ENCODE measurements around the gene SMIM1.
A peak's percentile ranks its signal among the peaks of the same experiment; 100 is the strongest.

The SMIM1 gene

GRCh38 chr1:3821447-3821846 lies 48.9 kb downstream of the SMIM1 start:
- DNase-seq = peak; percentile 85
- Histone ChIP-seq H3K9me3 (ENCODE audit: severe bottlenecking) (no peaks in the 10 kb centered on the region), H3K27ac (peak overlapping the region; percentile 90), H3K27me3 (ENCODE audit: insufficient read depth, low read depth, severe bottlenecking) (no peaks in the 10 kb centered on the region), H3K36me3 (peaks cover 51% of the 10 kb centered on the region), H3K4me3 (ENCODE audit: low read depth, low read length) (peak overlapping the region; percentile 18; the same call in 1 of the 2 replicates)
- TF ChIP-seq, protein P1, sequence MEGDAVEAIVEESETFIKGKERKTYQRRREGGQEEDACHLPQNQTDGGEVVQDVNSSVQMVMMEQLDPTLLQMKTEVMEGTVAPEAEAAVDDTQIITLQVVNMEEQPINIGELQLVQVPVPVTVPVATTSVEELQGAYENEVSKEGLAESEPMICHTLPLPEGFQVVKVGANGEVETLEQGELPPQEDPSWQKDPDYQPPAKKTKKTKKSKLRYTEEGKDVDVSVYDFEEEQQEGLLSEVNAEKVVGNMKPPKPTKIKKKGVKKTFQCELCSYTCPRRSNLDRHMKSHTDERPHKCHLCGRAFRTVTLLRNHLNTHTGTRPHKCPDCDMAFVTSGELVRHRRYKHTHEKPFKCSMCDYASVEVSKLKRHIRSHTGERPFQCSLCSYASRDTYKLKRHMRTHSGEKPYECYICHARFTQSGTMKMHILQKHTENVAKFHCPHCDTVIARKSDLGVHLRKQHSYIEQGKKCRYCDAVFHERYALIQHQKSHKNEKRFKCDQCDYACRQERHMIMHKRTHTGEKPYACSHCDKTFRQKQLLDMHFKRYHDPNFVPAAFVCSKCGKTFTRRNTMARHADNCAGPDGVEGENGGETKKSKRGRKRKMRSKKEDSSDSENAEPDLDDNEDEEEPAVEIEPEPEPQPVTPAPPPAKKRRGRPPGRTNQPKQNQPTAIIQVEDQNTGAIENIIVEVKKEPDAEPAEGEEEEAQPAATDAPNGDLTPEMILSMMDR (IDR thresholded peaks at IDR 0.05; ENCODE audit: low read depth, low read length) = peak; percentile 64

GRCh38 chr1:3821908-3822307 lies 49.4 kb downstream of the SMIM1 start:
- TF ChIP-seq, protein P1 (IDR thresholded peaks at IDR 0.05; ENCODE audit: low read depth, low read length) = no peak
- no peaks in the 10 kb centered on the region for H3K27me3 ChIP-seq (ENCODE audit: insufficient read depth, low read depth, severe bottlenecking)
- H3K27ac ChIP-seq = peak overlapping the region; percentile 90
- no peaks in the 10 kb centered on the region for H3K9me3 ChIP-seq (ENCODE audit: severe bottlenecking)
- no peak overlapping the region for H3K4me3 ChIP-seq (ENCODE audit: low read depth, low read length)
- no peak for DNase-seq
- H3K36me3 ChIP-seq = peaks cover 56% of the 10 kb centered on the region

- Histone ChIP-seq H3K9me3 (ENCODE audit: severe bottlenecking) (no peaks in the 10 kb centered on the region), H3K27ac (peak overlapping the region; percentile 90), H3K36me3 (peaks cover 60% of the 10 kb centered on the region)
These were observed 49.9 kb downstream of the SMIM1 start for GRCh38 chr1:3822421-3822820.

DNA sequence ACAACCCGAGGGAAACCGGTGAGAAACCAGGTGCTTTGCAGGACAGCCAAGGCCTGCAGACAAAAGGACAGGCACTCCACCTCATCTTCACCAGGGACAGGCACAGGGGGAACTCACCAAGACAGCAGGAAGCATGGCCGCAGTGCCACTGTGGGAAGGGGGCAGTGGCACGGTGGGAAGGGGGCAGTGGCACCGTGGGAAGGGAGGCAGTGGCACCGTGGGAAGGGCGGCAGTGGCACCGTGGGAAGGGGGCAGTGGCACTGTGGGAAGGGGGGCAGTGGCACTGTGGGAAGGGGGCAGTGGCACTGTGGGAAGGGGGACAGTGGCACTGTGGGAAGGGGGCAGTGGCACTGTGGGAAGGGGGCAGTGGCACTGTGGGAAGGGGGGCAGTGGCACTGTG lies 52.1 kb downstream of the SMIM1 start:
- no peaks in the 10 kb centered on the region for H3K27me3 ChIP-seq (ENCODE audit: insufficient read depth, low read depth, severe bottlenecking)
- peaks cover 74% of the 10 kb centered on the region for H3K36me3 ChIP-seq
- no peaks in the 10 kb centered on the region for H3K9me3 ChIP-seq (ENCODE audit: severe bottlenecking)
- no peak overlapping the region for H3K4me3 ChIP-seq (ENCODE audit: low read depth, low read length)
- TF ChIP-seq, protein P1 (IDR thresholded peaks at IDR 0.05; ENCODE audit: low read depth, low read length) = no peak
- no peak overlapping the region for H3K27ac ChIP-seq
- DNase-seq = no peak

More at GRCh38 chr1:3822421-3822820, 49.9 kb downstream of the SMIM1 start:
- TF ChIP-seq, protein P1 (IDR thresholded peaks at IDR 0.05; ENCODE audit: low read depth, low read length) = no peak
- no peak for DNase-seq
- H3K4me3 ChIP-seq (ENCODE audit: low read depth, low read length) = no peak overlapping the region
- H3K27me3 ChIP-seq (ENCODE audit: insufficient read depth, low read depth, severe bottlenecking) = no peaks in the 10 kb centered on the region

- no peak for DNase-seq
- TF ChIP-seq, protein P1 (IDR thresholded peaks at IDR 0.05; ENCODE audit: low read depth, low read length) = no peak
- Histone ChIP-seq H3K27me3 (ENCODE audit: insufficient read depth, low read depth, severe bottlenecking) (no peaks in the 10 kb centered on the region), H3K4me3 (ENCODE audit: low read depth, low read length) (no peak overlapping the region), H3K36me3 (peaks cover 73% of the 10 kb centered on the region), H3K27ac (no peak overlapping the region), H3K9me3 (ENCODE audit: severe bottlenecking) (no peaks in the 10 kb centered on the region)
These were observed 52.8 kb downstream of the SMIM1 start for GRCh38 chr1:3825356-3825755.

All from WERI-Rb-1 (cell line).